GM19238 (cell line): ENCODE results near the gene PTPRQ.
"Not testable (repeated sequence)": the region's sequence is repeated elsewhere in the genome, so short reads cannot be mapped to it uniquely, and the experiment has no call there.

Experiments used
- DNase-seq: peaks from one replicate; pipeline ENCODE4 v3.0.0; 2011; ENCODE audit warnings: low spot score; ENCODE audit not compliant: insufficient read length

PTPRQ gene

GRCh38 chr12:80643961-80644360, 199.9 kb downstream of the PTPRQ start:
- DNase-seq = no peak

GRCh38 chr12:80648881-80649280, 204.8 kb downstream of the PTPRQ start:
- DNase-seq = no peak

- DNase-seq = no peak
Observed at GRCh38 chr12:80655751-80656150, 211.7 kb downstream of the PTPRQ start.

- DNase-seq = no peak
Observed at GRCh38 chr12:80659512-80660063, 215.6 kb downstream of the PTPRQ start.

- no peak for DNase-seq
Observed at GRCh38 chr12:80662586-80662985, 218.6 kb downstream of the PTPRQ start.

- DNase-seq = no peak
Observed at GRCh38 chr12:80670214-80670613, 226.2 kb downstream of the PTPRQ start.

- DNase-seq = not testable (repeated sequence)
Observed at GRCh38 chr12:80676042-80676636, 232.1 kb downstream of the PTPRQ start.

GRCh38 chr12:80676856-80677255, 232.8 kb downstream of the PTPRQ start:
- no peak for DNase-seq

GRCh38 chr12:80677994-80678393, 234.0 kb downstream of the PTPRQ start:
- no peak for DNase-seq

GRCh38 chr12:80679346-80680131, 235.5 kb downstream of the PTPRQ start:
- DNase-seq = no peak

- DNase-seq = no peak
Observed at GRCh38 chr12:80681287-80681686, 237.3 kb downstream of the PTPRQ start.

- DNase-seq = no peak
Observed at GRCh38 chr12:80681786-80682185, 237.8 kb downstream of the PTPRQ start.

- DNase-seq = no peak
Observed at GRCh38 chr12:80684077-80684495, 240.1 kb downstream of the PTPRQ start.

- no peak for DNase-seq
Observed at GRCh38 chr12:80690090-80690489, 246.1 kb downstream of the PTPRQ start.

GRCh38 chr12:80690513-80690912, 246.5 kb downstream of the PTPRQ start:
- DNase-seq = no peak

GRCh38 chr12:80692114-80692513, 248.1 kb downstream of the PTPRQ start:
- DNase-seq = no peak

- no peak for DNase-seq
Observed at GRCh38 chr12:80697270-80697887, 253.3 kb downstream of the PTPRQ start.

- no peak for DNase-seq
Observed at GRCh38 chr12:80698256-80698655, 254.2 kb downstream of the PTPRQ start.

GRCh38 chr12:80698847-80699542, 255.0 kb downstream of the PTPRQ start:
- no peak for DNase-seq

GRCh38 chr12:80700327-80700726, 256.3 kb downstream of the PTPRQ start:
- no peak for DNase-seq

- DNase-seq = no peak
Observed at GRCh38 chr12:80701388-80701787, 257.4 kb downstream of the PTPRQ start.
